Stimulated activated CD4-positive, alpha-beta T cell treated with anti-CD3 and anti-CD28 coated beads, Interleukin-1b, Interleukin-23, amount 100 ng/mL, for 4 hours (primary cell): ENCODE results near the gene DNM3.

Source experiments
- DNase-seq, 2 donors: peaks; one replicate each; pipeline ENCODE4 v3.0.0-alpha.2; 2020; ENCODE audit warnings: low read depth in 2 of 2

Gene DNM3

GRCh38 chr1:171869097-171869496, 27.8 kb downstream of the DNM3 start:
- DNase-seq = no peak

DNA sequence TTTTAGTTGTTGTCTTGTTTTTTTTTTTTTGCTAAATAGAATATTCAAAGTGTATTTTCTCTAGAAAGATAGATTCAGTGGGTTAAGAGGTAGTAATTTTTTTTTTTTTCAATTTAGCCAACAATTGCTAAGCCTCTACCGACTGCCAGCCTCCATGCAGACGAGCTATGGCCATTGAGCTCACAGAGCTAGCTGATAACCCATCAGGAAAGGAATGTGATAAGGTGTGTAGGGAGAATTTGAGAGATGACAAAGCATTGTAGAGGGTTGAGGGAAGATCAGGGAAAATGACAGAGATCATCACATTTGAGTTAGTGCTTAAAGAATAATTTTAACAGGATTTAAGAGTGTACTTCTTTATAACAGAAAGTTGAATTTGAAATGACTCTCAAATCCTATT, 30.6 kb downstream of the DNM3 start:
- DNase-seq = no peak

DNA sequence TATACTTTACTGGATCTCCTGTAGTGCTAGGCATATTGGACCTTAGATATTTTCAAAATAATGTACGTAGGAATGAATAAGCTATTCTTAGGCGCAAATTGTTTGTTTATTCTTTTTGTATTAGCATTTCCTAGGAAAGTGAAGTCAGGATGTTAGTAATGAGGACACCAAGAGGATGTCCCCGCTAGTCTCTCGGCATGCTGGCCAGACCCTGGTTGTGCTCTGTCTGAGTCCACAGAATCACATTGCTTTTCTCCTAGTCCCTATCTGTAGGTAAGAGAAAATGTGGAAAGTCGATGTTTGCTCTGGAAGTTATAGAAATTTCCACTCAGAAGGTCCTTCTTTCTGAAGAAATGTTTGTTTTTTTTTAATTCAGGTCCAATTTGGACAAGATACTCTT, 31.1 kb downstream of the DNM3 start:
- DNase-seq = no peak

GRCh38 chr1:171873664-171874063, 32.4 kb downstream of the DNM3 start:
- DNase-seq = no peak

- no peak for DNase-seq
Measured at GRCh38 chr1:171877701-171878100, 36.4 kb downstream of the DNM3 start.

DNA sequence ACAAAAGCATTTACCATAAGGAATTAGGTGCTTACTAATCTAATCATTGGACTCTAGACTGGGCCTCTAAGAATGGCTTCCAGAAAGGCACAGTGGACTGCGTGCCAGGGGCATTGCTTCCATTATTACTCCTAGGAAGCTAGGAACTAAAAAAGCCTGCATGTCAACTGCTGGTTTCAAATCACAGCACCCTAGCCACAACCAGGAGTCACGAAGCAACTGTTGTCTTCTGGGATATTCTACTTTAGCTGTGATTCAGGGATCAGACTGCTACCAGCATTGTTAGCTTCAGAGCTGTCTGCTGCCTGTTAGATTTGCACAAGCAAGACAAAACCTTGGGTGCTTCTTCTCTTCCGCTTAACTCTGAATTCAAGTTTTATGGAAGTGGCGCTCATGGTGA, 38.3 kb downstream of the DNM3 start:
- DNase-seq = no peak

- no peak for DNase-seq
Measured at GRCh38 chr1:171881442-171881841, 40.1 kb downstream of the DNM3 start.

DNA sequence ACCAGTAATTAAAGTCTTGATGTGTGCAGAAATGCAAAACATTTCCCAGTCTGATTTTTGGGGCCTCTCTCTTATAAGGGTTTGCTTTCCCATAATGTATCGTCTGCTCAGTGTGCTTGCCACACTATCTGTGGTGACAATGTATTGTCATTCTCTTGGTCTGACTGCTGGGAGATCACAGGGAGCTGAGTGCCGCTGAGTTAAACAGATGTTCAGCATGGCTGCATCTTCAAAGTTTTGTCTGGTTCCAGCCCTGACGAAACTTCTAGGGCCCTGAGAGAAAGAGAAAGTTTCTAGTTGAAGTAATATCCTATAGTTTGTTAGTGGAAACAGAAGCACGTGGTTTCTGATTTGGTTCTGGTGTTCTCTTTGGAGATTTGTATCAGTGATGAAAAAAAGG, 42.6 kb downstream of the DNM3 start:
- no peak for DNase-seq

GRCh38 chr1:171884475-171884874, 43.2 kb downstream of the DNM3 start:
- no peak for DNase-seq

- DNase-seq = no peak
Measured at GRCh38 chr1:171890131-171890530, 48.8 kb downstream of the DNM3 start.

DNA sequence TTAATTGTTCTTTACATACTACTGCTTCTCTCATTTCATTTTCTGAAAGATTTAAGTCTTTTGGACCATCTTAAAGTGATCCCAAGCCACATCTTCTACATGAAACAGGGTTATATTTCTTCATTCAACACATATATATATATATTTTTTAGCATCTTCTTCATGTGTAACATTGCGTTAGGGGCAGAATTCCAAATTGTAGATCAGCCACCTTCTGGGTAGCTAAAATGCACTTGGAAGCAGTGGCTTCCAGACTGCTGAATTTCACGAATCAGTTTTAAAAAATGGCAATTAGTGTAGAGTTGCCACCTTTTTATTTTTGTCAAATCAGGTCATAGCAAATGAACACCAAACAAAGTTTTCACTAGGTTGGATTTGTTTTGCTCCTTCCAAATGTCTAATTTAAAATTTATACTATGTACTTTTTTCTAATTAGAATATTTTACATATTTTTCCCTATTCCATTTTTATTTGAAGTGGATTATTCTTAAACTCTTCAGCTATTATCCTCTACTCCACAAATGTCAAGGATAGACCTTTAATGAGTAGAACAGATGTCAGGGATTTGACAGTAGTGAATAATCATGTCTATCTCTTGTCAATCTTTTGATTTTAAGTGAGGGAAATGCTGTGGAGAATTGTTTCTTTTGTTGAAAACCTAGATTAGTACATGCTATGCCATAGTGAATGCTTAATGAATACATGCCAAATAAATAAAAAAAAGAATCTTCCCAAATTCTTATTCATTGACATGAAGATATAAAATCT, 55.8 kb downstream of the DNM3 start:
- no peak for DNase-seq

DNA sequence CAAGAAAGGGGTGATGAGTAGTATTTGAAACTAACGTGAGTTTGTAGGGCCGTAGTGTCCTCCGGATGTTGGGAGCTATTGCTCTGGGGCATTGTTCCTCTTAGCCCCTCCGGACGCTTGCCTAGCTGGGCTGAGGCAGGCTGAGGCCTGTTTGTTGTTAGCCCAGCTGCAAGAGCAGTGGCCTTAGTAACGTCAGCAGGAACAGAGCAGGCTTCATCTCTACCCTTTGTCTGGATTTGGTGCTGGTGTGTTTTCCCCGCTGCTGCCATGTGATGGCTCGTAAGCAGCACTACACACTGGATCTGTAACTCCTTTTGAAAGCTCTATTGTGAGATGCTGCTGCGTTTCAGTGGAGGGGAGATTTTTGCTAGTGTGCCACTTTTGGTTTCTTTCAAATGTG, 57.6 kb downstream of the DNM3 start:
- no peak for DNase-seq

DNA sequence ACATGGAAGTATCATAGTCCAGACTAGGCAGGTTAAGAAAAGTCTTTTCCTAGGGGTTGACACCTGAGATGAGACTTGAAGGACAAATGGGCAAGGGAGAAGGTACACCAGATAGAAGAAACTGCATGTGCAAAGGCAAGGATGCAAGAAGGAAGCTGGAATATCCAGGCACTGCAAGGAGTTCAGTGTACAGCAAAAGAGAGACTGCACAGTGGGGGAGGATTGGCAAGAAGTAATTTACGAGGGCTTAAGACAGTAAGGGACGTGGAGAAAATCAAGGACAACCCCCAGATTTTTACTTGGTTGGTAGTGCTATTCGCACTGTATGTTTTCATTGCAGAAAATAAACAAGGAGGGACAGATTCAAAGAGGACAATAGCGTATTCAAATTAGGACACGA, 58.5 kb downstream of the DNM3 start:
- no peak for DNase-seq

- no peak for DNase-seq
Measured at GRCh38 chr1:171901245-171901644, 59.9 kb downstream of the DNM3 start.

DNA sequence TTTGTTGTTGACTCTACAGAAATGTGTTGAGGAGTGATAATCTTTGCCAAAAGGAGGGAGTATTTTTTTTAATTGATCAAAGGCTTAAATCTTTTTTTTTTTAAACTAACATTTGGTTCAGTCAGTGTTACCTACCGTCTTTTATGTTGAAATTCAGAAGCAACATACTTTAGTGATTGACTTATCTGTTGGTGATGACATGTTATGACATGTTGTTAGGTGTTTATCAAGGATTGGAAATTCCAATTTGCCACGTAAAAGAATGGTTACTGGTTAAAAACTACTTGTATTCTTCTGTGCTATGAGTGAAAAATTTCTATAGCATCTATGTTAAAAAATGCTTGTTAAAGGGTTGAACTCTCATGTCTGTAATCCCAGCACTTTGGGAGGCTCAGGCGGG, 61.2 kb downstream of the DNM3 start:
- no peak for DNase-seq

DNA sequence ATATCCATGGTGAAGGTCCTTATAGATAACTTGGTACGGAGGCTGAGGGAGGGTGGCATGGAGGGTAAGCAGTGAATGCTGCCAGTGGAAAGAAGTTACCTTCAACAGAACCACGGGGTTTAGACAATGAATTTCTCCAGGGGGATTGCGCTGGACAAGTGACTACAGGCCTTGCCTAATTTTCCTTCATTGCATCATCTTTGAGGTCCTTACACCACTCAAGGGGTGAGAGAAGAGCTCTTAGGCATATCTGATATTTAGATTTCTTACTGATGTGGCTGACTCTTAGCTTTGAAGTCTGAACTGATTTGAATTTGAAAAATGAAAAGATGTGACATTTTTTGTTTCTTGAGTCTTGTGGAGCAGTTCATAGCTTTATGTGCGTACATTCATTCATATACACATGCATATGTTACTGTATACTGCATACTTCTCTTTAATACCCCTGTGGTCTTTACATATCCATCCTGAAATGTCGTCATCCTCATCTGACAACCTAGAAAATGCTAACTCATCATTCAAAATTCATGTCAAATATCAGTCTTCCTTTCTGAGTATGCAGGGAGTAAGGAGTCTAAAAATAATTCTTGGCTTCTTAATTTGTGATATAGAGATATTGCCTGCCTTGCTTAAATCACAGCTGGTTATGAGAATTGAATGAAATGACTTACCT, 63.6 kb downstream of the DNM3 start:
- no peak for DNase-seq

GRCh38 chr1:171909711-171910110, 68.4 kb downstream of the DNM3 start:
- no peak for DNase-seq

GRCh38 chr1:171910786-171911185, 69.5 kb downstream of the DNM3 start:
- no peak for DNase-seq

DNA sequence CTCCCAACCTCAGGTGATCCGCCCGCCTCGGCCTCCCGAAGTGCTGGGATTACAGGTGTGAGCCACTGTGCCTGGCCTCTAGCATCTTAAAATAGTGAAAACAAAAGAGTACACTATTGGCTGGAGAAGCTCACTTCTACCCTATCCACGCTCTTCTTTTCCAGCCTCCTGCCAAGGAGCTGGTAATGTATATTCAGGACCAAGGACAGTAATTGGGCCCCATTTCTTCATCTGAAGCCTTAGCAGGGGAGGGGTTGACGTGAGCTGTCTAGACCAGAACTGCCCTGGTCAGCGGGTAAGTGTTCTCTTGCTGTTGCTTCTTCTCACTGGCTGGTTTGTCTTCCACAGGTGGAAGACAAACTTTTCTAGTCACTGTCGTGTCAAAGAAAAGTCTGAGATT, 70.2 kb downstream of the DNM3 start:
- DNase-seq = no peak

DNA sequence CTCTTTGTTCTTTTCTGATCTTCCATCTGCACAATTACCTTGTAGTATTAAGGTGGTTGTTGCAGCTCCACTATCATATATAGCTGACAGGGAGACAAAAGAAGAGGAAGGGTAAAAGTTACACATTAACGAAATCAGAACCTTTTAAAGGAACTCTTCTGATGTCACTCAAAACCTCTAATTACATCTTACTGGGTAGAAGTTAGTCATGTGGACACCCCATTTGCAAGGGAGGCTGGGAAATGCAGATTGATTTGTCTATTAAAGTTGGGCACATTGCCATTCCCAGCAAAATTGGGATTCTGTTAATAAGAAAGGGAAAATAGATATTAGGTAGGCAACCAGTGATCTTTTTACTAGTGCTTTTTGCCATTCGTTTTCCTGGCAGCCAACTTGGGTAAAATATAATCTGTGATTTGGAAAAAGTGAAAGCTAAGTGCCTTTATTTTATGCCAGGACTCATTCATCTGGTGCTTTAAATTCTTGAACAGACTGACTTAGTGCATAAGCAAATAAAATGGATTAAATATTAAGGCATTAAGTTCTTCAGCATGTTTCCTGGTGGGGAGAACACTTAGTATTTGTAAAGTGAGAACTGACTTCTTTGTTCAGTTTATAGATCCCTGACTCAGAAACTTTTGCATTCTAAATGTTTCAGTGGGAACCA, 71.3 kb downstream of the DNM3 start:
- no peak for DNase-seq

- DNase-seq = no peak
Measured at GRCh38 chr1:171913385-171913784, 72.1 kb downstream of the DNM3 start.

GRCh38 chr1:171916315-171916771, 75.0 kb downstream of the DNM3 start:
- no peak for DNase-seq

- no peak for DNase-seq
Measured at GRCh38 chr1:171917331-171917730, 76.0 kb downstream of the DNM3 start.
